GM12878 (cell line): ENCODE results near the gene ADAT3. TPM values are rescaled to one million over a fixed set of nuclear protein-coding genes. Genes with fewer than 3 reads are reported as not detected.
A peak's percentile ranks its signal among the peaks of the same experiment; 100 is the strongest.

Source experiments
- ATAC-seq: fragments of 200-7000 bp; cut with Tn5 transposase; 3 replicates; pipeline ENCODE4 v1.9.1; 2020; ENCODE audit warnings: mild to moderate bottlenecking, moderate library complexity
- BruUV-seq: library from RNA; stranded (reverse); fragments of 400-500 nt; replicated peaks from 2 replicates; lab custom pipeline; 2021; lab: Mats Ljungman, UMichigan
- CTCF ChIA-PET: fragments of 300-600 bp; sonication (Branson Sonifier 250); formaldehyde crosslinking; extraction: SDS; loops from one replicate; lab custom pipeline; 2021; ENCODE audit warnings: inconsistent platforms; lab: Yijun Ruan, JAX
- POLR2A ChIA-PET: fragments of 350-600 bp; formaldehyde crosslinking; extraction: SDS; loops from one replicate; lab custom pipeline; 2021; ENCODE audit warnings: inconsistent platforms; lab: Charles Lee
- RAD21 ChIA-PET: fragments of 300-600 bp; sonication (Branson Sonifier 250); formaldehyde crosslinking; loops from one replicate; lab custom pipeline; 2023; ENCODE audit warnings: antibody characterized with exemption; ENCODE audit not compliant: unreplicated experiment; lab: Charles Lee
- SMC1A ChIA-PET: fragments of 300-600 bp; sonication (Branson Sonifier 250); formaldehyde crosslinking; loops from one replicate; lab custom pipeline; 2023; ENCODE audit not compliant: unreplicated experiment, uncharacterized antibody; lab: Charles Lee
- DNase-seq: peaks from one replicate; pipeline ENCODE4 v3.0.0-alpha.2; 2011; ENCODE audit warnings: low read depth, low spot score
- FAIRE-seq: peaks from 3 replicates; lab custom pipeline; 2011; peaks lifted over from hg19 to GRCh38; lab: Jason Lieb, UNC
- H2AFZ ChIP-seq: 2 replicates; pipeline ENCODE4 v1.6.0; 2011; ENCODE audit warnings: low read depth, low read length, control low read depth; ENCODE audit not compliant: control insufficient read depth
- H3K27ac ChIP-seq: 2 replicates; pipeline ENCODE4 v1.5.1; 2011; ENCODE audit warnings: control low read depth; ENCODE audit not compliant: control insufficient read depth, insufficient read depth
- H3K27me3 ChIP-seq, 2 experiments: replicated peaks in 1 of 2; 2 replicates each; pipeline versions ENCODE4 v1.6.0 to v1.6.1; 2011; ENCODE audit warnings: low read length in 1 of 2; ENCODE audit not compliant: control insufficient read depth in 2 of 2, insufficient read depth in 2 of 2
- H3K36me3 ChIP-seq, 2 experiments: 2 replicates each; pipeline ENCODE4 v1.5.1; 2011; ENCODE audit warnings: low read length in 1 of 2; ENCODE audit not compliant: control insufficient read depth in 2 of 2, insufficient read depth in 2 of 2
- H3K4me1 ChIP-seq: 2 replicates; pipeline ENCODE4 v1.6.1; 2011; ENCODE audit warnings: mild to moderate bottlenecking, low read length, moderate library complexity, mixed read lengths; ENCODE audit not compliant: control insufficient read depth, insufficient read depth
- H3K4me2 ChIP-seq: 2 replicates; pipeline ENCODE4 v1.6.0; 2011; ENCODE audit warnings: control low read depth; ENCODE audit not compliant: control insufficient read depth, insufficient read depth
- H3K4me3 ChIP-seq: fragments of 200-600 bp; sonication (generic); 2 replicates; pipeline ENCODE4 v1.5.1; 2016
- H3K79me2 ChIP-seq: 2 replicates; pipeline ENCODE4 v1.6.0; 2011; ENCODE audit warnings: low read length; ENCODE audit not compliant: control insufficient read depth, insufficient read depth
- H3K9ac ChIP-seq: 2 replicates; pipeline ENCODE4 v1.8.0; 2011; ENCODE audit warnings: low read length, control low read depth, mixed read lengths; ENCODE audit not compliant: control insufficient read depth, insufficient read depth
- H3K9me3 ChIP-seq: replicated peaks from 3 replicates; pipeline ENCODE4 v1.5.1; 2011; ENCODE audit warnings: mild to moderate bottlenecking, low read length; ENCODE audit not compliant: control insufficient read depth, insufficient read depth
- H4K20me1 ChIP-seq: 2 replicates; pipeline ENCODE4 v1.6.0; 2011; ENCODE audit not compliant: control insufficient read depth, insufficient read depth
- FOXM1 ChIP-seq: IDR thresholded peaks from 2 replicates; pipeline ENCODE4 v1.6.1; 2012; ENCODE audit warnings: low read depth, mild to moderate bottlenecking, inconsistent platforms, low read length, moderate library complexity
- MLLT1 ChIP-seq: fragments of 450-650 bp; IDR thresholded peaks from 2 replicates; pipeline ENCODE4 v1.6.1; 2016; ENCODE audit warnings: mild to moderate bottlenecking
- POLR2AphosphoS5 ChIP-seq: IDR thresholded peaks from 2 replicates; pipeline ENCODE4 v1.6.1; 2011; ENCODE audit warnings: mild to moderate bottlenecking, low read length, inconsistent platforms
- RB1 ChIP-seq: fragments of 450-650 bp; formaldehyde crosslinking; IDR thresholded peaks from 2 replicates; pipeline ENCODE4 v1.6.1; 2017; ENCODE audit warnings: mild to moderate bottlenecking, borderline replicate concordance
- WGBS: methylation state at CpG from one replicate; pipeline ENCODE4 v1.1.6; 2016; ENCODE audit warnings: low lambda C conversion rate; ENCODE audit not compliant: insufficient replicate concordance, insufficient coverage; ENCODE audit errors: missing lambda C conversion rate; 5-methylcytosine and 5-hydroxymethylcytosine counted together
- in situ Hi-C: fragments of 300-500 bp; cut with MboI; formaldehyde crosslinking; loops from 9 replicates; pipeline ENCODE4 v1.14.3; 2018; ENCODE audit warnings: mixed read lengths
- intact Hi-C: fragments of 100-400 bp; cut with micrococcal nuclease; formaldehyde crosslinking; loops from one replicate; pipeline ENCODE4 v1.14.2; 2022; ENCODE audit not compliant: unreplicated experiment
- polyA plus RNA-seq, 11 experiments: library from polyadenylated mRNA; depleted of rRNA in 4 of 11; unstranded in 6 of 11; stranded (reverse) in 5 of 11; fragments of >200 nt; fragmentation: Nextera tagmentation in 4 of 11; fragmentation: Illumina TruSeq in 1 of 11; extraction: Ambion mirVana in 4 of 11; extraction: Trizol in 1 of 11; gene quantifications; 1 replicate in 1 of 11; 2 replicates in 10 of 11; pipeline versions ENCODE4 v1.2.1 to v1.2.3, GENCODE V29; 2011 to 2016; ENCODE audit warnings: inconsistent platforms in 2 of 11, missing spikeins in 2 of 11, low read depth in 1 of 11
- total RNA-seq, 4 experiments: library from RNA; depleted of rRNA in 3 of 4; stranded (reverse); fragments of >200 nt in 3 of 4; fragmentation: Illumina TruSeq in 1 of 4; extraction: Trizol in 1 of 4; gene quantifications; 2 replicates each; pipeline versions ENCODE4 v1.2.1 to v1.2.3, GENCODE V29; 2013 to 2021

The ADAT3 gene
- total and polyA plus RNA-seq, 10 of the 15 experiments (the other 5 are each of a cell fraction or from before 2014, with no cell fraction given): 0.27 to 11.8 (median 7.7) TPM; not detected in 3

- no TSS peak for BruUV-seq
- H3K27me3 ChIP-seq: no peaks in the 10 kb centered on the region
- ChIA-PET CTCF (interaction anchor here (0.7 to 2.8 kb wide), 3 partner anchors 9 to 72 kb away, joined by 3 to 11 read pairs (median 3); partner anchors contain the start of gene REXO1), RAD21 (no interaction called here), POLR2A (interaction anchor here (1.3 to 2.6 kb wide), 2 partner anchors 10 to 17 kb away, joined by 3 to 15 read pairs; no protein-coding TSS in a partner anchor), SMC1A (no interaction called here)
- H4K20me1 ChIP-seq: peaks cover 7% of the 10 kb centered on the region; the same call in 1 of the 2 replicates
- H3K79me2 ChIP-seq: peaks cover 84% of the 10 kb centered on the region
- H3K9ac ChIP-seq: no peak overlapping the region
- no peak overlapping the region for H3K4me3 ChIP-seq
- no peak for TF ChIP-seq MLLT1
- TF ChIP-seq POLR2AphosphoS5: no peak
- no peak for TF ChIP-seq RB1
- TF ChIP-seq FOXM1: no peak
- 53% methylated on average over 10 of the region's 10 CpGs for WGBS
- peak; percentile 7 for FAIRE-seq
- no peaks in the 10 kb centered on the region for H3K9me3 ChIP-seq
- peak overlapping the region; percentile 55; the same call in 1 of the 2 replicates for H3K4me2 ChIP-seq
- ATAC-seq: no peak
- intact Hi-C loops (no loop called here), in situ Hi-C loops (loop anchor here (25.0 kb wide), 1 partner anchor 1504 kb away; the partner anchor contains the start of gene NFIC)
- peaks cover 14% of the 10 kb centered on the region for H3K4me1 ChIP-seq
- no peak overlapping the region for H2AFZ ChIP-seq
- DNase-seq: no peak
- H3K36me3 ChIP-seq: peaks cover 0 to 1% of the 10 kb centered on the region in 2 experiments; a peak in 1 of 4 replicates
- H3K27ac ChIP-seq: no peak overlapping the region
Measured at GRCh38 chr19:1858412-1859081, 46.7 kb upstream of the ADAT3 start.
